ENCODE measurements around the gene PHLDA1.

PHLDA1 gene

GRCh38 chr12:76031414-76032042, at the start of gene PHLDA1:
Gene PHLDA1 (minus strand): TSS chr12:76031776.
- DNase-seq (ENCODE audit: low read depth), result peak; percentile 98

DNA sequence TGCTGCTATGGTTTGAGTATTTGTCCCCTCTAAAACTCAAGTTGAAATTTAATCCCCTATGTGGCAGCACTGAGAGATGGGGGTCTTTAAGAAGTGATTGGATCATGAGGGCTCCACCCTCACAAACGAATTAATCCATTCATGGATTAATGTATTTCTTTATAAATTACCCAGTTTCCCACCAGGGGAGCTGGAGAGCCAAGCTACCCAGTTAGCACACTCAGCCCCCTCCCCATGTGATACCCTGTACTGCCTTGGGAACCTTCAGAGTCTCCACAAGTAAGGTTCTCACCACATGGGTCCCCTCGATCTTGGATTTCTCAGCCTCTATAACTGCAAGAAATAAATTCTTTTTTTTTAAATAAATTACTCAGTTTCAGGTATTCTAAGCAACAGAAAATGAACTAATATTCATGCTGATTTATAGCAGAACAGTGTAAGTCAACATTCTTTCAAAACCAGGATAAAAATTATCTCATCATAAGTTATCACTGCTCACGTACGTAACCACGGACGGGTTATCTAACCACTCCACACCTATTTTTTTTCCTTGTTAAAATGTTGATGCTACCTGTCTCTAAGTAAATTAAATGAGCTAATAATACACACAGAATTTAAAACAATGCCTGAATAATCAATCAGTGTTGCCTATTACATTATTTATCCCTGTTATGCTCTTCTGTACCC, 49.3 kb upstream of the PHLDA1 start:
- no peak for DNase-seq (ENCODE audit: low read depth)

DNA sequence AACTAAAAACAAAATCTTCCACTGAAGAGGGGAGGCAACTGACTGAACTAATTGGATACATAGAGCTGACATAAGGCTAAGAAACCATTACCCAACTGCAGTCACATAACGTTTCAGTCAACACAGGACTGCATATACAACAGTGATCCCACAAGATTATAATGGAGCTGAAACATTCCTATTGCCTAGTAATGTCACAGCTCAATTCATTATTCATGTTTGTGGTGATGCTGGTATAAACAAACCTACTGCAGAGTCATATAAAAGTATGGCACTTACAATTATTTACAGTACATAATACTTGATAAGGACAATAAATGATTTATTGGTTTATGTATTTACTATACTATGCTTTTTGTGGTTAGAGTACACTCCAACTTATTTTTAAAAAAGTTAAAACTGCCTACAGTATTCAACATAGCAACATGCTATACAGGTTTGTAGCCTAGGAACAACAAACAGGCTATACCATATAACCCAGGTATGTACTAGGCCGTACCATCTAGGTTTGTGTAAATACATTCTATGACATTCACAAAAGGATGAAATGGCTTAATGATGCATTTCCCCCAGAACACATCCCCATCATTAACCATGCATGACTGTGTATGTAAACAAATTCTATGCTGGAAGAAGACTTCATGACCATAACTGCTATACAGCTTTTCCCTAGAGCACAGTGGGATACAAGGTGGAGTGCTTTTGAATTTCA, 48.6 kb upstream of the PHLDA1 start:
- peak; percentile 42 for DNase-seq (ENCODE audit: low read depth)

DNA sequence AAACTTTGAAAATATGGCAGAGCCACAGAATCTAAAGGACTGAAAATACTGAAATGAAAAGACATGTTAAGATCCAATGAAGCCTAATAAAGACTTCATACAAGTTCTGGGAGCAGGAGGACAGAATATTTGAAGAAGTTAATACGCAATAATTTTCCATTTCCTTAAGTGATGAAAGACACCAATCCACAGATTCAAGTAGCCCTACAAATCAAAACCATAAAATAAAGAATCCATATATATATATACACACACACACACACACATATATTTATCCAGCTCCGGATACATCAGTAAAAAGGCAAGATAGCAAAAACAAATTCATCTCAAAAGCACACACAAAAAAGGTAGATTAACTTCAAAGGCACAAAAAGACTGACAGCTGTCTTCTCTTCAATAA, 47.2 kb upstream of the PHLDA1 start:
- DNase-seq (ENCODE audit: low read depth), result no peak

- DNase-seq (ENCODE audit: low read depth), result no peak
Measured at GRCh38 chr12:76075448-76075847, 43.9 kb upstream of the PHLDA1 start.

DNA sequence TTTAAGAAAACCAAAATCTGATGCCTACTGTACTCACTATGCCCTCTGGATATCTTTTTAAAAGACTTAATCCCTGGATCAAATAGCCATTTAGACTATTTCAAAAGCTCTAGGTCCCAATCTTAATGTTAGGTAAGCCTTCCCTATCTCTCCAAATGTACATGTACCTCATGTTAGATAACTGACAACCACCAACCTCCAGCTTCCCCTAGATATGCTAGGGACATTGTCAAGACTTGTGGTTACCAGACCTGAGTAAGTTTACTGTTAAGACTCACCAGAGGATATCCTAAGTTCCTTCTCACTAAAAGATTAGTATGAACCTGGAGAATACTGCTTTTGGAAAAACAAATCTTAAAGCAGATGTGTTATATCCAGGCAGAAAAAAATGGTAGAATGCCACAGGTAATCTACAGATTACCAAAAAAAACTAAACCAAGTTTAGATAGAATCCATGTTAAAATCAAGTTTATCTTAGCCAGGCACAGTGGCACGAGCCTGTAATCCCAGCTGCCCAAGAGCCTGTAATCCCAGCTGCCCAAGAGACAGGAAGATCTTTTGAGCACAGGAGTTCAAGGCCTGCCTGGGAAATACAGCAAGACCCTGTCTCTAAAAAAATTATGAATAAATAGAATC, 43.2 kb upstream of the PHLDA1 start:
- DNase-seq (ENCODE audit: low read depth), result no peak

DNA sequence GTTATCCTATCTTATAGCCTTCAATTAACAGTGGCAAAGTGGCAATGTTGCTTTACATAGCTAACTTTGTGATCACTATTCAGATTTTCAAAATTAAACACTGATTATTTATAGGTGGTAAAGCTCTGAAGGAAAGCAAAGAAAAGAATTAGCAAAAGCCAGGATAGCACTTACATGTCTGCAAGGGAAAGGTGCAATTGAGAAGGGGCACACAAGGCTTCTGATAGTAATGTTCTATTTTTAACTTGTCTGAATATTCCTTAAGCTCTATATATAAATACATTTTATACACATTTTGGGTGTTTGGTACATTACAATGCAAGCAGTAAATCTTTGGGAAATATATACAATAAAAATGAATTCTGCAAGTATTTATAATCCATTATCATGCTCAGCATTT, 42.0 kb upstream of the PHLDA1 start:
- DNase-seq (ENCODE audit: low read depth), result no peak

DNA sequence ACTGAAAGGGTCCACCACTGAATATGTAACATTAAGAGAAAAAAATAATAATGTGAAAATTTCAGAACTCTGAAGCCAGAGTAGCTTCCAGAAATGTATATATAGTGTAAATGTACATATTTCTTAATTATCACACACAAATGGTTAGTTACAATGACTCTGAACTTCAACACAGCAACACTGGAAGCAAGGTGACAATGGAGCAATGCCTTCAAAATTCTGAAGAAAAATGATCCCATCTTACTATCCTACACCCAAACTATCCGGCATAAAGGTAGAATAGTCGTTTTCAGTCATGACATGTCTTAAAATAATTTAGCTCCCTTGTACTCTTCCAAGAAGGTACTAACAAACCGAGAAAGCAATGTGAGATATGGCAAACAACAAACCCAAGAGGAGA, 41.0 kb upstream of the PHLDA1 start:
- no peak for DNase-seq (ENCODE audit: low read depth)

- no peak for DNase-seq (ENCODE audit: low read depth)
Measured at GRCh38 chr12:76069339-76069738, 37.8 kb upstream of the PHLDA1 start.

- no peak for DNase-seq (ENCODE audit: low read depth)
Measured at GRCh38 chr12:76065917-76066316, 34.3 kb upstream of the PHLDA1 start.

GRCh38 chr12:76064904-76065303, 33.3 kb upstream of the PHLDA1 start:
- DNase-seq (ENCODE audit: low read depth), result no peak

- no peak for DNase-seq (ENCODE audit: low read depth)
Measured at GRCh38 chr12:76060111-76060510, 28.5 kb upstream of the PHLDA1 start.

- DNase-seq (ENCODE audit: low read depth), result no peak
Measured at GRCh38 chr12:76057326-76057725, 25.8 kb upstream of the PHLDA1 start.

DNA sequence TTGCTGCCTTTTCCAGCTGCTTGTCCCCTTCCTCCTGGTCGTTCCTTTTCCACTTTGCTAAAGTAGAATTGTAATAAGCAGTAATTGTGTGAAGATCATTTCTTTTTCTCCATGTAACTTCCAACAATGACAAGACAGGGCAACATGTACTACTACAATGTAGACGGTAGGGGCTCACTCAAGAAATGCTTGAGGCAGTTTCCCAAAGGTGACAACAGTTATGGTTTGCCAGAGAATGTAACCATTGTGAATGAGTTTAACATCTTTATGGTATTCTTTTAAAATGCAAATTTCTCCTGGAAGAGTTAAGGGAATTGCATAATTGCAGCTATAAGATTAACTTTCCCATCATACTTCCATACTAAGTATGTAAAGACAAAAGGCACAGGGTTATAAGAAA, 23.8 kb upstream of the PHLDA1 start:
- DNase-seq (ENCODE audit: low read depth), result no peak

- DNase-seq (ENCODE audit: low read depth), result no peak
Measured at GRCh38 chr12:76049575-76050251, 18.1 kb upstream of the PHLDA1 start.

DNA sequence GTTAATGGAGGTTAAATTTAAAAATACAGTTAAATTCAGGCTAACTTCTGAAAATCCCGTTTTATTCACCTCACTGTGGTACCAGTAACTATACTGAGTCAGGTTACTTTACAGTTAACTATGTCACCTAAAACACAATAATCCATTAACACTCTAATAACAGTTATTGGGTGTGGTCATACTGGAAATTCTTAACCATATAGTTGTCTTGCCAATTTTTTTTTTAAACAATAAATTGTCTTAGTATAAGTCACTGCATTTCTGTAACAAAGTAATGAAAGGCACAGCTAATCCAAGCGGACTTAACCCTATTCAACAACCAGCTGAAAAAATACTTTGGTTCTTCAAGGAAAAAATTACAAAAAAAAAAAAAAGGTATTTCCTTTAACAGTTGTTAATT, 16.2 kb upstream of the PHLDA1 start:
- no peak for DNase-seq (ENCODE audit: low read depth)

- no peak for DNase-seq (ENCODE audit: low read depth)
Measured at GRCh38 chr12:76047060-76047459, 15.5 kb upstream of the PHLDA1 start.

DNA sequence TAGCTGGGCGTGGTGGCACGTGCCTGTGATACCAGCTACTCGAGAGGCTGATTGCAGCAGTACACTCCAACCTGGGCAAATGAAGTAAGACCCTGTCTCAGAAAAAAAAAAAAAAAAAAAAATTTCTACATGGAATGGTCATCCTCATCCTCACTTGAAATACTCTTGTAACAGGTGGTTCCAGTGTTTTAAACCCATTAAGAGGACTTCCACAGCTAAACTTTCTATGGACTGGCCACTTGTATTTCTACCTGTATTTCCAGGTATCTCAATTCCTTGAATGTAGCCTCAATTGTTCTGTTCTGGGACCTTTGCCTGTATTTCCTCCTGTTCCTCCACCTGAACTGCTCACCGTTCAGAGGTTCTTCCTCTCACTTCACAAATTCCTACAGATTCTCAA, 11.8 kb upstream of the PHLDA1 start:
- DNase-seq (ENCODE audit: low read depth), result no peak

GRCh38 chr12:76042147-76042546, 10.6 kb upstream of the PHLDA1 start:
- no peak for DNase-seq (ENCODE audit: low read depth)

DNA sequence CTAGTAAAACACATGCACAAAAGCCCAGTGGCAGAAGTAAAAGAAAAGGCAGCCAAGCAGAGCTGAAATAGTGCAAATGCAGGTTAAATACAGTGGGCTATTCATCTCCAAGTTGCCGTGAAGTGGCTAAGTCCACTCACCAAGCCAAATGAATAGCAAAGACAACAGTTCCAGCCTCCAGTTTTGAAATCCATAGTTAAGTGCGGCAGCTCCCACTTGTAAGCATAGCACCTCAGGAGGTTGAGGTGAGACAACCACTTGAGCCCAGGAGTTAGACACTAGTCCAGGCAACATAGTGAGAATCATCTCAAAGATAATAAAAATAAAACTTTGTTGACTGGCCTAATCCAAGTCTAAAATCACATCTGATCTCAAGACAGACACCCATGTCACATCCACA, 9.8 kb upstream of the PHLDA1 start:
- DNase-seq (ENCODE audit: low read depth), result no peak

- DNase-seq (ENCODE audit: low read depth), result no peak
Measured at GRCh38 chr12:76040461-76040860, 8.9 kb upstream of the PHLDA1 start.

DNA sequence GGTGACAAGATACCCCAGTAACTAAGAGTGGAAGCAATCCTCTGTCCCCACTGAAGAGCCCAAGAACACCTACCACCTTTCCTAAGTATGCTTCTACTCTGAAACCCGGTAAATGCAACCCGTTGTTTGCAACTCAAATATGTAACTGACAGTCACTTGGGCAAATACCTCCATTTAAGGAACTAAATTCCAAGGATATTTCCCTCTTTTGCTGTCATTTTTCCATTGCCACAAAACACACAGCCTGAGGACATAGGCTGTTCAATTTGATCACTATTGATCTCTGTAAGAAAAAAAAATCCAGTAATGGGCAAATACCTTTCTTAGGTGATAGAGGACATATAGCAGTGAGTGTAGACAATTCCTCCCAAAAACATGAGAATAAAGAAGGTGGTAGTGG, 6.6 kb upstream of the PHLDA1 start:
- no peak for DNase-seq (ENCODE audit: low read depth)
